NCI-H1105 treated with DMSO at 0.1 percent for 48 hours (cell line): Measurements from ENCODE around the gene SYNE4.

ENCODE experiments used
- DNase-seq: peaks from one replicate; lab custom pipeline; 2025; lab: John Stamatoyannopoulos, UW

Gene SYNE4

GRCh38 chr19:36025541-36025940 is 16.9 kb upstream of the SYNE4 start:
- DNase-seq = no peak

DNA sequence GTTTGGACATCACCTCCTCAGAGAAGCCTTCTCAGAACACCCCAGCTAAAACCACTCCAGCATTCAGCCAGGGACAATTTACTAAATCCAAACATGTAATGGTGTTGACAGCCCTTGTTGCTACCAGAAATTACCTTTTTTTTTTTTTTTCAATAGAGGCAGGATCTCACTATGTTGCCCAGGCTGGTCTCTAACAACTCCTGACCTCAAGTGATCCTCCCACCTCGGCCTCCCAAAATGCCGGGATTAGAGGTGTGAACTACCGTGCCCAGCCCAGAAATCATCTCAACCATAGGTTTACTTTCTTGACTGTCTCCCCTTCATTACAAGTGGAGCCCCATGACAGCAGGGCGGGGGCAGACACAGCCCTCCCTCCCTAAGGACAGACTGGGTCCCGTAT is 14.8 kb upstream of the SYNE4 start:
- no peak for DNase-seq

GRCh38 chr19:36019061-36019670 is 10.6 kb upstream of the SYNE4 start:
- DNase-seq = no peak

- peak; percentile 99 for DNase-seq
Observed at GRCh38 chr19:36014012-36014924, 5.7 kb upstream of the SYNE4 start, which contains the start of gene ALKBH6. Gene ALKBH6 (minus strand): TSS chr19:36014213. CDS start chr19:36013397, 816 bp downstream.

GRCh38 chr19:36013280-36014011 is 4.8 kb upstream of the SYNE4 start:
- DNase-seq = no peak

- no peak for DNase-seq
Observed at GRCh38 chr19:36010402-36010801, 1.8 kb upstream of the SYNE4 start.

DNA sequence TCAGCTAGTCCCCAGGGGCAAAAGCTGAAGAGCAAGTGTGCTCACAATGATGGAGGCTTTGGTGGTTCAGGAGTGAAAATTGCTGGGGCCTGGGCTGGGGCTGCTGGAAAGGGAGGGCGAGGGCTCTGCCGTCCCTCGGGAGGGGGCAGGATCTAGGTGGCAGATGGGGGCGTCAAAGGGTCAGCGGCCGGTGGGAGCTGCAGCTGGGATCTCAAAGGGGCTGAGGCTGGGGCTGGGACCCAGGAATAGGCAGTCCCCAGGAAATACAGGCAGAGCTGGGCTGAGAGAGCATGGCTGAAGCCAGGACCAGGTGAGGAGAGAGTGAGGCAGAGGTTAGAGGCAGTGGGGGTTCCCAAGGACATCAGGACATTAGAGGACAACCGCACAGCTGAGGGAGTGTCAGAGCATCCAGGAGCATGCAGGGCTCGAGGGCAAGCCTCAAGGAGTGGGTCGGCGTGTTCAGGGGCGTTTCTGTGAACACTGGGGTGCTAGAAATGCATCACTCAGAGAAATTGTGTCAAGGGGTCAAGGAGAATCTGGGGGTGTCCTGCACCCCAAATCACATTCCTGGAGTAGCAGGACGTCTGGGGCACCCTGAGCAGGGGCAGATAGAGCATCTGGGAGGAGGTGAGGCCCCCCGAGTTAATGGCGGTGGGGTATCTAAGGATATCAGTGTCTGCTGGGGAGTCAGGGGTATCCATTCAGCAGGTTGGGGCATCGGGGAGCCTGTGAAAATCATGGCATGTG is 1.2 kb upstream of the SYNE4 start:
- no peak for DNase-seq

DNA sequence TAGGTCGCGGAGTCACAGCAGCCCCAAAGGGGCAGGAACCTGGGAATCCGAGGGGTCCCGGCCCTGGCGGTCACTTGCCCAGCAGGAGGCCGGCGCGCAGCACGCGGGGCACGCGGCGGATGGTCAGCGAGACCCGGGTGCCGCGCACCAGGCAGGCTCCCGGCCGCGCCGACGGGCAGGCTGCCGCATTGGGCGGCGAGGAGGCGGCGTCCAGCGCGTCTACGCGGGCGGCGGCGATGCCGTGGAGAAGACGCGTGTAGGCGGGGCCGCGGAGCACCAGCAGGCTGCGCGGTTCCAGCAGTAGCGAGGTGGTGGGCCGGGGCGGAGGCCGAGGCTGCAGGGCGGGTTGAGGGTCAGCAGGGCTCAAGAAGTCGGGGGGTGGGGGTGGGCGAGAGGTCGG is 607 bp upstream of the SYNE4 start:
- peak; percentile 66 for DNase-seq

- no peak for DNase-seq
Observed at GRCh38 chr19:36006955-36007354, 1.7 kb downstream of the SYNE4 start.

- no peak for DNase-seq
Observed at GRCh38 chr19:36003284-36003683, 5.3 kb downstream of the SYNE4 start.

DNA sequence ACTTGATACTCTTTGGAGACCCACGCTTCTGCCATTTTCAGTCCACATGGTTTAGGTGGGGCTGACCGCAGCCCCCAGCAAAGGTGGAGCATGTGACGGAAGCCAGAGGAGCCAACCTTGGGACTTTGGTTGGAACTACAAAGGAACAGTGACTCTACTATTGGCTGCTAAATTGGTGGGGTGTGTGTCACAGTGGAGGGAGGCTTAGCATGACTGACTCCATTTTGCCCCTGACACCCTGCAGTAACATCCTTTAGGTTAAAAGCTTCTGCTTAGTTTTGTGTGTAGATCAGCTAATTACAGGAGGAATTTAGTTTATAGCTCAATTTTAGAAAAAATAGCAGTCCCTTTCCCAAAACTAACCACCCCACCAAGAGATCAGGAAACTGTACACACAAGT is 7.0 kb downstream of the SYNE4 start:
- DNase-seq = no peak

GRCh38 chr19:35996777-35997176 is 11.8 kb downstream of the SYNE4 start:
- no peak for DNase-seq

DNA sequence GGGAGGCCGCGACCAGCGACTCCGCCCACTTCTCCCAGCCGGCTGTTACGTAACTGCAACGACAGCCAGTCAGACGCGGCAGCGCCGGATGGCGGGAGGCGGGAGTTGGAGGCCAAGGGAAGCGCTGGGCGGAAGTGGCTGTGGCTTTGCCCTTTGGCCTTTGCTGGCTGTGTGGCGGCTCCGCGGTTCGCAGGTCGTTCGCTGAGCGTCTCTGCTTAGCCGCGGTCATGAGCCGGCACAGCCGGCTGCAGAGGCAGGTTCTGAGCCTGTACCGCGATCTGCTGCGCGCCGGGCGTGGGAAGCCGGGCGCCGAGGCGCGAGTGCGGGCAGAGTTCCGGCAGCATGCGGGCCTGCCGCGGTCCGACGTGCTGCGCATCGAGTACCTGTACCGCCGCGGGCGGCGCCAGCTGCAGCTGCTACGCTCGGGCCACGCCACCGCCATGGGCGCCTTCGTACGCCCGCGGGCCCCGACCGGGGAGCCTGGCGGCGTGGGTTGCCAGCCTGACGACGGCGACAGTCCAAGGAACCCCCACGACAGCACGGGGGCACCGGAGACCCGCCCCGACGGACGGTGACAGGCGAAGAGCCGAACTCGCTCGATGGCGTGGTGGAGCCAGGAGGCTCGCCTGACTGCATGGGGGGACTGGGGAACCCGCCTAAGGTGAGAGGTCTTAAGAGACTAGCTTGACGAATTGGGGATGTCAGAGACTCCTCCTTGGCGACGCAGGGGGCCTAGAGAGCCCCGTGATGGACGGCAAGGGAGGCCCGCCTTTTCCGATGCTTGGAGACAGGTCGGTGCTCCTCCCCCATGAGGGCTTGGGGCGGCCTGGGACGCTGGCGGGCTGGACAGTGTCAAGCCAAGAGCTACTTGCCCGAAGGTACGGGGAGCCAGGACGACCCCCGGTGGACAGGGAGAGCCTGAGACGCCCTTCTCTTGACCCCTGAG is 13.3 kb downstream of the SYNE4 start, which contains the start of gene SDHAF1:
TSS of gene SDHAF1 (plus strand) at position 141 of the 946 bp plus-strand sequence. CDS start at position 228, 87 bp downstream.
- peak; percentile 91 for DNase-seq

DNA sequence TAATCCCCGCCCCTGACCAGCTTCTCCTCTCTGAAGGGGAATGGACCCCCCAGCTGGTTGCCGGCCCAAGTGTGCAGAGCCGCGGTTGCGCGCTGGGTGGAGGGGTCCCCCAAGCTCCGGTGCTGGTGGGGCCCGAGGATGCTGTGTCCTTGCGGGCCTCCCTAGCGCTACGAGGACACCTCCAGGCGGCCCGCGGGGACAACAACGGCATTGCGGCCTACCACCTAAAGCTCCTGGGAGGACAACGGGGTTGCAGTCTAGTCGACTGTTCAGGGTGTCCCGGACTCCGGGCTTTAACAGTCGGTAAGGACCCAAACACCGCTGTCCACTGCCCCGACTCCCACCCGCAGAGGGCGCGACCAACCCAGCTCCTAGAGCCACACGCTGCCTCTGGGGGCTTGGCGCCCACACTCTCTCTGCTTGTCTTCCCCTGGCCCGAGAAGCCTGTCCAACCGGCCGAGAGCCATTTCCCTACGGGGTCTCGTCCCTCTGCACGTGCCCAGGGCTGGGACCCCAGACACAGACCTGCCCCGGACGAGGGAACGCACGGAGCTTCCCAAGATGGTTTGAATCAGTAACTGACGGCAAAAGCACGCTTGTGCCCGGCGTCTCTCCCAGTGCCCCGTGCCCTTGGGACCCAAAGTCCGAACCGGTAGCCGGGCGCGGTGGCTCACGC is 14.6 kb downstream of the SYNE4 start:
- DNase-seq = no peak

- no peak for DNase-seq
Observed at GRCh38 chr19:35992907-35993765, 15.5 kb downstream of the SYNE4 start.

DNA sequence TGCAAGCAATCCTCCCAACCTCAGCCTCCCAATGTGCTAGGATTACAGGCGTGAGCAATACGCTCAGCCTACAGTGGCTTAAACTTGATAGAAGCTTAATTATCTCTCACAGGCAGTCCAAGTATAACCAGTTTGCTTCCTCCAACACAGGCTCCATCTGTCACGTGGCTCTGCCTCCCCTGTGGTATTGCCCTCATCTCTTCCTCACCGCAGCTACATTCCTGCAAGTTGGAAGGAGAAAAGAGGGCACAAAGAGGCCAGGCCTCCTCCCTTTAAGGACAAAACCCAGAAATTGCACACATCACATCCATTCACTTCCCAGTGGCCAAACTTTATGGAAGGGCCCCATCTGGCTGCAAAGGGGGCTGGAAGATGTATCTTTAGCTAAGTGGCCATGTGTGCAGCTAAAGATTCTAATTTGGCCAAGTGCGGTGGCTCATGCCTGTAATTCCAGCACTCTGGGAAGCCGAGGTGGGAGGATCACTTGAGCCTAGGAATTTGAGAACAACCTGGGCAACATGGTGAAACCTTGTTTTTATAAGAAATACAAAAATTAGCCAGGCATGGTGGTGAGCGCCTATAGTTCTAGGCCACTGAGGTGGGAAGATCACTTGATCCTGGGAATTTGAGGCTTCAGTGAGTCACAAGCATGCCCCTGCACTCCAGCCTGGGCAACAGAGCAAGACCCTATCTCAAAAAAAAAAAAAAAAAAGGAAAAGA is 16.7 kb downstream of the SYNE4 start:
- DNase-seq = no peak

DNA sequence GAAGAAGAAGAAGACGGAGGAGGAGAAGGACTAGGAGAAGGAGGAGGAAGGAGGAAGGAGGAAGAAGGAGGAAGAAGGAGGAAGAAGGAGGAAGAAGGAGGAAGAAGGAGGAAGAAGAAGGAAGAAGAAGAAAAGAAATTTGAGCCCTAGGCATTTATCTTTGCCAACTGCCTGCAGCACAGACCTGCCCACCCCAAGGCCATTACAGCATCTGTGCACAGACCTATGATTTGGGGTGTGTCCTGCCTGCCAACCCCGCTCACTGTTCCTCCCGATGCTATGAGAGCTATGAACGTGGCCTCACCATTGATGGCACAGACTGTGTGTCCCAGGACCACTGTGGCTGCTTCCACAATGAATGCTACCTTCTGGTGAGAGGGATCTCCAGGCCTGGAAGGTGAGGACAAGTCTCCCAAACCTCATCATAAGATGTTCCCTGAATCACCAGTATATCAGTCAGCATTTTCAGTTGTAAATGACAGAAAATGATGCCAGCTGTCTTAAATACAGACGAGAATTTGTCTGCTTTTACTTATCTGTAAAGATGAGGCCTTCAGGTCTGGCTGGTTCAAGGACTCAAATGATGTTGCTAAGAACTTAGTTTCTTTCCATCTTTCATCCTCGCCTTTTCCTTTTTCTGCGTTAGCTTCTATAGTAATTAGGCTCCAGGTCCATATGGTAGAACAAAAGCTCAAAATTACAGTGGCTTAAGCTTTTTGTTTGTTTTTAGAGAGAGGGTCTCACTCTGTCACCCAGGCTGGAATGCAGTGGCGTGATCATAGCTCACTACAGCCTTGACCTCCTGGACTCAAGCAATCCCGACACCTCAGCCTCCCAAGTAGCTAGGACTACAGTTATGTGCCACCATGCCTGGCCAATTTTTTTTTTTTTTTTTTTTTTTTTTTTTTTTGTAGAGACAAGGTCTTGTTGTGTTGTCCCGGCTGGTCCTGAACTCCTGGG is 17.6 kb downstream of the SYNE4 start:
- DNase-seq = no peak
